H54 (cell line): Measurements from ENCODE around the gene ENTHD1.
"Not testable (repeated sequence)": the region's sequence is repeated elsewhere in the genome, so short reads cannot be mapped to it uniquely, and the experiment has no call there.

Experiments
- DNase-seq: peaks from one replicate; pipeline ENCODE4 v3.0.0; 2011; ENCODE audit warnings: low spot score, mixed read lengths; ENCODE audit not compliant: insufficient read length
- FAIRE-seq: peaks from 3 replicates; lab custom pipeline; 2011; peaks lifted over from hg19 to GRCh38; lab: Jason Lieb, UNC
- POLR2A ChIP-seq: IDR thresholded peaks from 2 replicates; pipeline ENCODE4 v1.6.1; 2011; ENCODE audit warnings: low read depth, mild to moderate bottlenecking, low read length

ENTHD1 gene

DNA sequence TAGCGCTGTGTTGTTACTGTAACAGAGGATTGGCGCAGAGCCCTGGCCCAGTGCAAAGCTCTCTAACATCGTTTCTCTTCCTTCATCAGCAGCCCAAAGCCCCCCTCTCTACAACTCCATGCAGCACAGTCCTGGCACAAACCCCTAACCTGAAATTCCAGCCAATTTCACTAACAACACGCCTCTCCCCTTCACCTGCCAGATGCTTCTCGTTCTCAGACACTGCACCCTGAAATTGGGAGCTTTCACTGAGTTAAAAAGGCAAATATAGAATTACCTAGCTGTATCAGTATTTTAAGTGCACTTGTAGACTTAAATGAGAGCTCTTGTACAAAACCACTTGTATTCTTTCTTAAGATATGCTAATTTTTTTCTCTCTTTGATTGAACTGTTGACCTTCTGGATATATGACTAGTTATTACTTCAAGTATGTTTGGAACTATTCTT, 23.7 kb upstream of the ENTHD1 start:
- FAIRE-seq (no peak), DNase-seq (no peak)
- TF ChIP-seq POLR2A: no peak

GRCh38 chr22:39916496-39916895, 22.9 kb upstream of the ENTHD1 start:
- TF ChIP-seq POLR2A: no peak
- FAIRE-seq: no peak
- no peak for DNase-seq

DNA sequence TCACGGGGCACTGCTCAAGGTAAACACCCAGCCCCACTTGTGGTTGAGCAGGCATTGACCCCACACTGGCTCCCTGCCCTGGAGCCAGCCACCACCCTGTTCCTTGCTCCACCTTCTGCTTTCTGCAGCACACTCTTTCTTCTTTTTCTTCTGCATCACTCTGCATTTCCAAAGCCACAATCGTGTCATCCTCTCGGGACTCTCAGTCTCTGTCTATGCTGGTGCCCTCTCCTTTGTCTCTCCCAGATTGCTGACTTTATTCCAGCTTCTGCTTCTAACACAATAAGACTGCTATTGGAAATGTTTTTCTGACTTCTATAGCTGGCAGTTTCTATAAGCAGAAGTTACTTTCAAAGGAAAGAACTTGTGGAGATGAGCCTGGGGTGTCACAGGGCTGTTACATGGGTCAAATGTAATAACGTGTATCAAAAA, 21.8 kb upstream of the ENTHD1 start:
- TF ChIP-seq POLR2A: no peak
- no peak for DNase-seq
- no peak for FAIRE-seq

GRCh38 chr22:39914584-39914983, 21.0 kb upstream of the ENTHD1 start:
- TF ChIP-seq POLR2A: no peak
- no peak for DNase-seq
- no peak for FAIRE-seq

DNA sequence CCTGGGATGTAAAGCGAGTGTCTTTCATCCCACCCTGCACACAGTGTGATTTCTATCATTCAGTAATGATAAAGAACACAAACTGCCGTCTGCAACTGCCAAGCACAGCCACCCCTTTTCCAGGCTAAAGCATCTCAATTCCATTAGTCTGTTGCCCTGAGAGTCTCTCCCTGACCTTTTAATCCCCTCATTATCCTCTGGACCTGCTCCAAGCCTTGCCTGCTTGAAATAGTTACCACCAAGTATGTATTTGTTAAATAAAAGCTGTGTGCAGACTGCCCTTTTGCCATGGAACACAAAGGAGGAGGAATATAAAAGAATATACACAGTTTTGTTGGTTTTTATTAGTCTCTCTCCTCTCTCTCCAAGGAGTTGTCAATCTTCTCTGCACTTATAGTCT, 20.3 kb upstream of the ENTHD1 start:
- FAIRE-seq (no peak), DNase-seq (no peak)
- no peak for TF ChIP-seq POLR2A

DNA sequence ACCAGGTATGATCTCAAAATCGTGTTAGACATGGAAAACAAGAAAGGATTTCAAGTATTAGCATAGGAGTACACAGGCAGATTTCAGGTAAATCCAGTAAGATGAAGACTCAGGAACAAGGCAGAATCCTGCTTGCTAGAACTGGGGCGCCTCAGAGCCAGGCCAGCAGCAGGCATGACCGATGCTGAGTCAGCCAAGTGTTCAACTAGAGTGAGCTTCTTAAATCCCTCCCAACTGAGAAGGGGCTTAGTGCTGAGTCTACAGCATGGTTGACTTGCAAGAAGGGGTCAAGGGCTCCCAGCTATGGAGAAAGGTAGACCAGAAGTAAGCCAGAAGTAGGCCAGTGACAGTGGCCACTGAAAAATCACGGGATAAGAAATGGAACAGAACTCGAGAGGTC, 19.8 kb upstream of the ENTHD1 start:
- no peak for FAIRE-seq
- TF ChIP-seq POLR2A: no peak
- DNase-seq: no peak

DNA sequence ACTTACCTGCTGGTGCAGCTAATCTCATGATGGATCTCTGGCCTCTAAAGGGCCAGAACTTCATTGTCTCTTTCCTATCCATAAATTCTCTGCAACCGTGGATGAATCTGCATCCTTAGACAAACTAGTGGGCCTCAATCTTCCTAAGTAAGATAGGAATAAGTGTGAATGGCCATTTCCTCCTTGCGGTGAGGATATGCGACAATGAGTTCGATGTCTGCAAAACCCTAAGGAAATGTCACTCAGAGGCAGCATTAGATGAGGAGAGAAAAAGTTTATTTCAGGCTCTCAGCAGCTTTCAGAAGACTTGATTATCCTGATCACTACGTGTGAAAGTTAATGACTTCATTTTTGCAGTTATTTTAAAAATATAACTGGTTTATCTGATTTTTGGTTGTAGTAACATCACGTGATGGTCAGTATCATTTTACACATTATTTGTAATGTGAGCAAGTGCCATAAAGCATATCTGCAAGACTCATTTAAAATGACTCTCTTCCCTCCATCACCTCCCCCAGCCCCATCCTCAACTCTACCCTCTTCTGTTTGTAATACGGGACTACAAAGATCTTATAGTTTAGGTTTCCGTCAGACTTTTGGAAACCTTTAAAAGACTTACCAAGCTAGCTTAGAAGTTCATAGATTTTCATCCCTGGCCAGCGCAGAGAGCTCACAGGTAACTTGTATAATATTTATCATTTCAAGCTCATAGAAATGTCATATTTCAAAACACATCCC, 17.5 kb upstream of the ENTHD1 start:
- TF ChIP-seq POLR2A: no peak
- DNase-seq: no peak
- no peak for FAIRE-seq

- TF ChIP-seq POLR2A: no peak
- DNase-seq: peak; percentile 8
- FAIRE-seq: peak; percentile 68
These were observed 15.2 kb upstream of the ENTHD1 start for GRCh38 chr22:39908737-39909136.

DNA sequence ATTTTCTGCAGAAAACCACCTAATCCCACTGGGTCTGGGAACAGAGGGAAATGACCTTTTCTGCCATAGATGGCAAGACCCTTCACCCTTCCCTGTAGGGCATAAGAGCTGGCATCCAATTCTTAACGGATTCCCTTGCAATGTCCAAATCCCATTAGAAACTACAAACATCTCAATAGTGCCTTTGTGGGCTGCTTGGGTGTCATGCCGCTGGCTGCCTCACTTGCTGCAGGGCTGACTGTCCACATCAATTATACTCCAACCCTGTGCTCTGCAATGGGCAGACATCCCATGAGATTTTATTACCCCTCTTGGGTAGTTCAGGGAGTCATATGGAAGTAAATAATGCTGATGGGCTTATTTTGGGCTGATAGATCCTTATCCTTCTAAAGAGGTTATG, 14.6 kb upstream of the ENTHD1 start:
- no peak for TF ChIP-seq POLR2A
- FAIRE-seq (no peak), DNase-seq (no peak)

GRCh38 chr22:39907605-39908097, 14.1 kb upstream of the ENTHD1 start:
- DNase-seq (no peak), FAIRE-seq (no peak)
- no peak for TF ChIP-seq POLR2A

DNA sequence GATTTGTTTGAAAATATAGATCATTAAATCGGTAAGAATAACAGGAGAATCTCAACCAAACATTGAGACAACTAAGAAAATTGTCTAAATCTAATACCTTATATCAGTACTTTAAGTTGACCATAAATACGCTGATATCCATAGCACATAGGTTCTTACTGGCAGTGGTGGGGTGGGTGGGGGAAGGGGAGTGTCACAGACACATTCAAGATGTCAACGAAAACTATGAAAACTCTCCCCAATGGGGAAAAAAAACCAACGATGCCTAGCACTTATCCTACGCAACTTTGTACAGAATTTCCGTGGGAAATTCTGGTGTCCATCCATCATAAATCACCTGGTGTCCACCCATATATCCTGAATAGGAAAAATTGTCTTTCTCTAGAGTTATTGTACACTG, 13.5 kb upstream of the ENTHD1 start:
- no peak for TF ChIP-seq POLR2A
- no peak for DNase-seq
- no peak for FAIRE-seq

DNA sequence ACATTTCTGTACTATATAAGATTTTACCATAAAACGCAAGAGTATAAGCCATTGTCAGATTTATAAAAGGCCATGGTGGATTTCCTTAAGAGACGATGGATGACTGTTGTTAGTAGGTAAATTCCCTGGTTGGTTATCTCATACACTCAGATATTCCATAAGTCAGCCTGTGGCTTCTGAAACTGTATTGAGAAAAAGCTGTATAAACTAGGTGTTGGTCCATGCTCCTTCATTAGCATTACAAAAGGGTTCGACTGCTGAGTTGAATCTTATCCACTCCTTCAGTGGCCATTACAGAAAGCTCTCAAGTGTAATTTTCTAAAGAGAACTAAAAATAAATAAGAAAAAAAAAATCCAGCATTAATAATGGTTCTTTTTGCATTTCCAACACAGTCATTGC, 12.6 kb upstream of the ENTHD1 start:
- FAIRE-seq: no peak
- DNase-seq: no peak
- no peak for TF ChIP-seq POLR2A

GRCh38 chr22:39905687-39906086, 12.1 kb upstream of the ENTHD1 start:
- no peak for DNase-seq
- TF ChIP-seq POLR2A: no peak
- no peak for FAIRE-seq

- no peak for DNase-seq
- TF ChIP-seq POLR2A: no peak
- FAIRE-seq: no peak
These were observed 11.3 kb upstream of the ENTHD1 start for GRCh38 chr22:39904862-39905261.

DNA sequence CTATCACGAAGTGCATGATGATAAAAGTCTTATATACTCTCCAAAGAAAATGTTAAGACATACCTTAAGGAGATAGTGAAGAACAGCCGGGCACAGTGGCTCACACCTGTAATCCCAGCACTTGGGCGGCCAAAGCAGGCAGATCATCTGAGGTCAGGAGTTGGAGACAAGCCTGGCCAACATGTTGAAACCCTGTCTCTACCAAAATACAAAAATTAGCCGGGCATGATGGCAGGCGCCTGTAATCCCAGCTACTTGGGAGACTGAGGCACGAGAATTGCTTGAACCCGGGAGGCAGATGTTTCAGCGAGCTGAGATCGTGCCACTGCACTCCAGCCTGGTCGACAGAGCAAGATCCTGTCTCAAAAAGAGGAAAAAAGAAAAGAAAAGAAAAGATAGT, 10.5 kb upstream of the ENTHD1 start:
- DNase-seq, FAIRE-seq: not testable (repeated sequence)
